ENCODE measurements around the gene GRB7. TPM values are rescaled to one million over a fixed set of nuclear protein-coding genes. Genes with fewer than 3 reads are reported as not detected.

The GRB7 gene
- total and polyA plus RNA-seq, 10 of the 15 experiments (the other 5 are each of a cell fraction or from before 2014, with no cell fraction given): 0.05 to 0.34 (median 0.19) TPM; not detected in 4

- peaks cover 5 to 30% of the 10 kb centered on the region in 2 experiments for H3K36me3 ChIP-seq (ENCODE audit: control insufficient read depth in 2 of 2, insufficient read depth in 2 of 2, low read length in 1 of 2)
- SMC1A ChIA-PET (ENCODE audit: uncharacterized antibody, unreplicated experiment): interaction anchor here (0.5 to 6.3 kb wide), 24 partner anchors 11 to 113 kb away, joined by 3 to 65 read pairs (median 5); partner anchors contain the start of gene IKZF3
- DNase-seq (ENCODE audit: low read depth, low spot score) (no peak), FAIRE-seq (no peak), ATAC-seq (peak; percentile 8; the same call in 2 of the 3 replicates)
- in situ Hi-C loops (cut with MboI): no loop called here
- H3K27ac ChIP-seq (ENCODE audit: control insufficient read depth, insufficient read depth): peak overlapping the region; percentile 89
- no peak overlapping the region for H3K9ac ChIP-seq (ENCODE audit: control insufficient read depth, insufficient read depth, low read length)
- peaks cover 57% of the 10 kb centered on the region for H3K4me1 ChIP-seq (ENCODE audit: control insufficient read depth, insufficient read depth, low read length)
- RAD21 ChIA-PET (ENCODE audit: unreplicated experiment): interaction anchor here (0.7 to 4.9 kb wide), 11 partner anchors 8 to 171 kb away, joined by 3 to 41 read pairs (median 16); no protein-coding TSS in a partner anchor
- no peaks in the 10 kb centered on the region for H3K27me3 ChIP-seq (replicated peaks in 1 of 2; ENCODE audit: control insufficient read depth in 2 of 2, insufficient read depth in 2 of 2, low read length in 1 of 2)
- H4K20me1 ChIP-seq (ENCODE audit: control insufficient read depth, insufficient read depth): no peaks in the 10 kb centered on the region
- POLR2A ChIA-PET: interaction anchor here (0.5 to 4.4 kb wide), 10 partner anchors 8 to 308 kb away, joined by 3 to 39 read pairs (median 4); no protein-coding TSS in a partner anchor
- BruUV-seq (replicated peaks): no TSS peak
- no peaks in the 10 kb centered on the region for H3K9me3 ChIP-seq (replicated peaks; ENCODE audit: control insufficient read depth, insufficient read depth, low read length)
- TF ChIP-seq NFIC (IDR thresholded peaks at IDR 0.05; ENCODE audit: low read depth, low read length): 0 out of 2 replicates have a peak, but pooled peaks have one; percentile 26
- TF ChIP-seq MTA2 (IDR thresholded peaks at IDR 0.05; ENCODE audit: low read depth): 0 out of 2 replicates have a peak, but pooled peaks have one; percentile 30
- TF ChIP-seq, protein P1, sequence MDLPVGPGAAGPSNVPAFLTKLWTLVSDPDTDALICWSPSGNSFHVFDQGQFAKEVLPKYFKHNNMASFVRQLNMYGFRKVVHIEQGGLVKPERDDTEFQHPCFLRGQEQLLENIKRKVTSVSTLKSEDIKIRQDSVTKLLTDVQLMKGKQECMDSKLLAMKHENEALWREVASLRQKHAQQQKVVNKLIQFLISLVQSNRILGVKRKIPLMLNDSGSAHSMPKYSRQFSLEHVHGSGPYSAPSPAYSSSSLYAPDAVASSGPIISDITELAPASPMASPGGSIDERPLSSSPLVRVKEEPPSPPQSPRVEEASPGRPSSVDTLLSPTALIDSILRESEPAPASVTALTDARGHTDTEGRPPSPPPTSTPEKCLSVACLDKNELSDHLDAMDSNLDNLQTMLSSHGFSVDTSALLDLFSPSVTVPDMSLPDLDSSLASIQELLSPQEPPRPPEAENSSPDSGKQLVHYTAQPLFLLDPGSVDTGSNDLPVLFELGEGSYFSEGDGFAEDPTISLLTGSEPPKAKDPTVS (IDR thresholded peaks at IDR 0.05; ENCODE audit: low read depth, low read length): no peak
- 0 out of 2 replicates have a peak, but pooled peaks have one; percentile 10 for TF ChIP-seq CHD2 (IDR thresholded peaks at IDR 0.05; ENCODE audit: borderline replicate concordance, low read depth, low read length)
- TF ChIP-seq MLLT1 (IDR thresholded peaks at IDR 0.05): peak; percentile 86; the same call in 1 of the 2 replicates
- 0 out of 2 replicates have a peak, but pooled peaks have one; percentile 17 for TF ChIP-seq ZNF217 (IDR thresholded peaks at IDR 0.05)
- TF ChIP-seq EED (IDR thresholded peaks at IDR 0.05; ENCODE audit: low read depth): 0 out of 2 replicates have a peak, but pooled peaks have one; percentile 22
- TF ChIP-seq RUNX3 (IDR thresholded peaks at IDR 0.05; ENCODE audit: low read length): peak; percentile 75
- 0 out of 2 replicates have a peak, but pooled peaks have one; percentile 35 for TF ChIP-seq FOXM1 (IDR thresholded peaks at IDR 0.05; ENCODE audit: low read depth, low read length)
- TF ChIP-seq BHLHE40 (IDR thresholded peaks at IDR 0.05; ENCODE audit: borderline replicate concordance in 1 of 2, low read depth in 2 of 2, low read length in 1 of 2): peak; percentile 16 to 54; a peak in 2 of 4 replicates
- TF ChIP-seq STAT3 (IDR thresholded peaks at IDR 0.05; ENCODE audit: low read depth, low read length): no peak
- no peak for TF ChIP-seq ZNF592 (IDR thresholded peaks at IDR 0.05)
- peaks cover 67% of the 10 kb centered on the region for H3K79me2 ChIP-seq (ENCODE audit: control insufficient read depth, insufficient read depth, low read length)
- no peak overlapping the region for H2AFZ ChIP-seq (ENCODE audit: control insufficient read depth, low read depth, low read length)
- WGBS (ENCODE audit: insufficient coverage, insufficient replicate concordance, low lambda C conversion rate, missing lambda C conversion rate): 9% methylated on average over 10 of the region's 10 CpGs
- intact Hi-C loops (cut with micrococcal nuclease; ENCODE audit: unreplicated experiment): loop anchor here (5.0 kb wide), 1 partner anchor 35 kb away; no protein-coding TSS in a partner anchor
- peak overlapping the region; percentile 79 for H3K4me2 ChIP-seq (ENCODE audit: control insufficient read depth, insufficient read depth)
- CTCF ChIA-PET: interaction anchor here (0.8 to 3.4 kb wide), 16 partner anchors 10 to 148 kb away, joined by 3 to 38 read pairs (median 4); partner anchors contain the start of genes IKZF3 and MIEN1
- H3K4me3 ChIP-seq: peak overlapping the region; percentile 32; the same call in 1 of the 2 replicates
Measured at GRCh38 chr17:39792526-39793221, 54.9 kb downstream of the GRB7 start.
